ENCODE measurements around the gene CYBC1. TPM values are rescaled to one million over a fixed set of nuclear protein-coding genes. Genes with fewer than 3 reads are reported as not detected.

The CYBC1 gene
- total and polyA plus RNA-seq, 8 donors, result 29.3 to 66.9 (median 41.0) TPM

DNA sequence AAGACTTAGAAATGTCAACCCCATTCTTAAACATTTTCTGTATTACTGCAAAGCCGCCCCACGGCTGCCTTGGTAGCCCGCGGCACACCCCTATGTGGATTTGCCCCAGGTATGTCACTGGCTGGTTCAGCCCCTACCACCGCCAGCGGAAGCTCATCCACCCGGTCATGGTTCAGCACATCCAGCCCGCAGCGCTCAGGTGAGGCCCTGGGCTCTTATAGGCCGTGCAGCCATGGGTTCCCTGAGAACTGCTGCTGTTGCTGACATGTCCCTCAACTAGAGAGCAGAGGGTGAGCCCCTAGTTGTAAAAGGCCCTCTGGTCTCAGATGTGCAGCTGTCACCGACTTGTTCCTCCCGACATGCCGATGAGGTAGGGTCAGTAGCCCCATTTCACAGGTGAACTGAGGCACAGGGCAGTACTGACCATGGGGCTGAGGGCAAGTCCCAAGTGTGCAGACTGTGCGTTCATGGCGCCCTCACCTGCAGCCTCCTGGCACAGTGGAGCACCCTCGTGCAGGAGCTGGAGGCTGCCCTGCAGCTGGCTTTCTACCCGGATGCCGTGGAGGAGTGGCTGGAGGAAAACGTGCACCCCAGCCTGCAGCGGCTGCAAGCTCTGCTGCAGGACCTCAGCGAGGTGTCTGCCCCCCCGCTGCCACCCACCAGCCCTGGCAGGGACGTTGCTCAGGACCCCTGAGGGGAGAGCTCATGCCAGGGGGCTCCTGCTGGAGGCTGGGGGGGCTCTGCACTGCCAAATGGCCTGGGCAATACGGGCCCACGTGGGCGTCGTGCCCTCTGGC is 8.7 kb downstream of the CYBC1 start:
- intact Hi-C loops (cut with DNase I), result no loop called here
- H3K27me3 ChIP-seq, result no peaks in the 10 kb centered on the region
- H3K4me1 ChIP-seq, result peaks cover 0 to 13% (median 4%) of the 10 kb centered on the region in 3 donors
- H3K36me3 ChIP-seq, result peaks cover 0 to 3% (median 2%) of the 10 kb centered on the region in 3 donors
- H3K9me3 ChIP-seq, result no peaks in the 10 kb centered on the region
- ATAC-seq (no peak), FAIRE-seq (no peak), DNase-seq (peak in 2 of 6 donors; percentile 47 to 73)
- 83 to 86% methylated on average over 27 of the region's 27 CpGs for WGBS, 2 donors
- no peak overlapping the region for H3K4me3 ChIP-seq
- no peak overlapping the region for H3K27ac ChIP-seq
- TF ChIP-seq, protein P1, sequence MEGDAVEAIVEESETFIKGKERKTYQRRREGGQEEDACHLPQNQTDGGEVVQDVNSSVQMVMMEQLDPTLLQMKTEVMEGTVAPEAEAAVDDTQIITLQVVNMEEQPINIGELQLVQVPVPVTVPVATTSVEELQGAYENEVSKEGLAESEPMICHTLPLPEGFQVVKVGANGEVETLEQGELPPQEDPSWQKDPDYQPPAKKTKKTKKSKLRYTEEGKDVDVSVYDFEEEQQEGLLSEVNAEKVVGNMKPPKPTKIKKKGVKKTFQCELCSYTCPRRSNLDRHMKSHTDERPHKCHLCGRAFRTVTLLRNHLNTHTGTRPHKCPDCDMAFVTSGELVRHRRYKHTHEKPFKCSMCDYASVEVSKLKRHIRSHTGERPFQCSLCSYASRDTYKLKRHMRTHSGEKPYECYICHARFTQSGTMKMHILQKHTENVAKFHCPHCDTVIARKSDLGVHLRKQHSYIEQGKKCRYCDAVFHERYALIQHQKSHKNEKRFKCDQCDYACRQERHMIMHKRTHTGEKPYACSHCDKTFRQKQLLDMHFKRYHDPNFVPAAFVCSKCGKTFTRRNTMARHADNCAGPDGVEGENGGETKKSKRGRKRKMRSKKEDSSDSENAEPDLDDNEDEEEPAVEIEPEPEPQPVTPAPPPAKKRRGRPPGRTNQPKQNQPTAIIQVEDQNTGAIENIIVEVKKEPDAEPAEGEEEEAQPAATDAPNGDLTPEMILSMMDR (IDR thresholded peaks at IDR 0.05), result no peak

- no peak overlapping the region for H3K4me3 ChIP-seq
- H3K27me3 ChIP-seq, result no peaks in the 10 kb centered on the region
- peaks cover 0 to 3% (median 2%) of the 10 kb centered on the region in 3 donors for H3K36me3 ChIP-seq
- TF ChIP-seq, protein P1 (IDR thresholded peaks at IDR 0.05), result no peak
- DNase-seq, result peak in 3 of 6 donors; percentile 41 to 80 (median 45)
- no peak for ATAC-seq
- FAIRE-seq, result no peak
- no peaks in the 10 kb centered on the region for H3K9me3 ChIP-seq
- H3K27ac ChIP-seq, result peak overlapping the region in 1 of 4 donors; percentile 44
- 71 to 73% methylated on average over 17 of the region's 17 CpGs for WGBS, 2 donors
- H3K4me1 ChIP-seq, result peaks cover 4 to 13% (median 9%) of the 10 kb centered on the region in 3 donors
- intact Hi-C loops (cut with DNase I), result no loop called here
These were observed 9.4 kb downstream of the CYBC1 start for GRCh38 chr17:82440991-82441627.

GRCh38 chr17:82440469-82440981 is 10.0 kb downstream of the CYBC1 start:
- Histone ChIP-seq H3K4me3 (no peak overlapping the region), H3K36me3 (peaks cover 0 to 3% (median 2%) of the 10 kb centered on the region in 3 donors), H3K4me1 (peaks cover 5 to 13% (median 13%) of the 10 kb centered on the region in 3 donors), H3K27me3 (no peaks in the 10 kb centered on the region), H3K9me3 (no peaks in the 10 kb centered on the region), H3K27ac (peak overlapping the region in 2 of 4 donors; percentile 12 to 44)
- intact Hi-C loops (cut with DNase I), result no loop called here
- no peak for ATAC-seq
- FAIRE-seq, result no peak
- TF ChIP-seq, protein P1 (IDR thresholded peaks at IDR 0.05), result no peak
- DNase-seq, result peak in 2 of 6 donors; percentile 17 to 51
- 83 to 84% methylated on average over 22 of the region's 22 CpGs for WGBS, 2 donors

DNA sequence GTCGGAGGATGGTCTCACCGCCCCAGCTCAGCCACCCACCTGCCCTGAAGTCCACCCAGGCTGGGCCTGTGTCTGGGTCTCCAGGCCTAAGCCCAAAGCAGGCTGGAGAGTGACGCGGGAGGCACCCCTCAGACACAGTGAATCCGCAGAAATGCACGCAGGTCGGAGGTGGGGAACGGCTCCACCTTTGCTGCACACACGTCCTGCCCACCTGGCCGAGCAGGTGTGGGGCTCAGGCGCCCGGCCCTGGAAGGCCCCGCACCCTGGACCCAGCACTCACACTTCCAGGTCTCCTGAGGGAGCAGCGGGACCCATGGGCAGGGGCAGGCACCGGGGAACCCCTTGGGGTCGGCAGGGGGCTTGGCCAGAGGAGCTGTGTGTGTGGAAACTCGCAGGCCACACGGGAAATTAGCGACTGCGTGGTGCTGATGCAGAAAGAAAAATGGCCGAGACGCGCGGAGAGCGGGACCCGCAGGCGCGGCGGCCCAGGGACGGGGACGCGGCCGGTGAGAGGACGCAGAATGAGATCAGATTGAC is 10.7 kb downstream of the CYBC1 start:
- H3K36me3 ChIP-seq, result peaks cover 0 to 3% (median 2%) of the 10 kb centered on the region in 3 donors

More for the DNA sequence above, 10.7 kb downstream of the CYBC1 start:
- H3K4me1 ChIP-seq, result peaks cover 5 to 13% (median 10%) of the 10 kb centered on the region in 3 donors
- no peak overlapping the region for H3K4me3 ChIP-seq
- no peaks in the 10 kb centered on the region for H3K27me3 ChIP-seq
- TF ChIP-seq, protein P1 (IDR thresholded peaks at IDR 0.05), result no peak
- DNase-seq (peak in 1 of 6 donors; percentile 35), ATAC-seq (no peak), FAIRE-seq (no peak)
- no peaks in the 10 kb centered on the region for H3K9me3 ChIP-seq
- peak overlapping the region in 1 of 4 donors; percentile 44 for H3K27ac ChIP-seq
- intact Hi-C loops (cut with DNase I), result no loop called here
- 94 to 95% methylated on average over 34 of the region's 34 CpGs for WGBS, 2 donors
